Endodermal cell (in vitro differentiated cells): ENCODE results near the gene TNPO3. TPM values are rescaled to one million over a fixed set of nuclear protein-coding genes. Genes with fewer than 3 reads are reported as not detected.
A peak's percentile ranks its signal among the peaks of the same experiment; 100 is the strongest.

Experiments
- DNase-seq: peaks from one replicate; pipeline ENCODE4 v3.0.0-alpha.2; 2017
- H3K27ac ChIP-seq: 2 replicates; pipeline ENCODE4 v1.5.1; 2013; ENCODE audit warnings: mild to moderate bottlenecking, low read depth, low read length, moderate library complexity
- H3K27me3 ChIP-seq: 2 replicates; pipeline ENCODE4 v1.6.1; 2013; ENCODE audit warnings: mild to moderate bottlenecking, low read length, moderate library complexity; ENCODE audit not compliant: insufficient read depth, control insufficient read depth, poor library complexity, severe bottlenecking
- H3K36me3 ChIP-seq: 2 replicates; pipeline ENCODE4 v1.7.0; 2013; ENCODE audit warnings: mild to moderate bottlenecking, low read length, moderate library complexity; ENCODE audit not compliant: control insufficient read depth, insufficient read depth
- H3K4me1 ChIP-seq: one replicate; pipeline ENCODE4 v1.7.0; 2013; ENCODE audit warnings: low read length; ENCODE audit not compliant: control insufficient read depth, insufficient read depth
- H3K4me3 ChIP-seq: 2 replicates; pipeline ENCODE4 v1.5.1; 2013; ENCODE audit warnings: mild to moderate bottlenecking, low read length, moderate library complexity
- H3K9ac ChIP-seq: 2 replicates; pipeline ENCODE4 v1.6.1; 2013; ENCODE audit warnings: mild to moderate bottlenecking, low read length, moderate library complexity; ENCODE audit not compliant: poor library complexity, severe bottlenecking; ENCODE audit errors: extremely low read depth
- H3K9me3 ChIP-seq: 2 replicates; pipeline ENCODE4 v1.6.1; 2013; ENCODE audit warnings: mild to moderate bottlenecking, low read length, moderate library complexity; ENCODE audit not compliant: control insufficient read depth
- H3K27ac Mint-ChIP-seq: 2 replicates; pipeline ENCODE4 v1.8.0; 2020; ENCODE audit warnings: mixed read lengths
- H3K27me3 Mint-ChIP-seq: 2 replicates; pipeline ENCODE4 v1.8.0; 2021; ENCODE audit warnings: mild to moderate bottlenecking, mixed read lengths; ENCODE audit not compliant: insufficient read depth
- H3K36me3 Mint-ChIP-seq: 2 replicates; pipeline ENCODE4 v1.8.0; 2020; ENCODE audit warnings: low read depth, mixed read lengths
- H3K4me1 Mint-ChIP-seq: 2 replicates; pipeline ENCODE4 v1.8.0; 2020; ENCODE audit warnings: mixed read lengths
- H3K4me3 Mint-ChIP-seq: 2 replicates; pipeline ENCODE4 v1.8.0; 2020; ENCODE audit warnings: mild to moderate bottlenecking, moderate library complexity, mixed read lengths
- H3K9me3 Mint-ChIP-seq: 2 replicates; pipeline ENCODE4 v1.8.0; 2020; ENCODE audit warnings: mild to moderate bottlenecking, mixed read lengths
- WGBS, 2 experiments: methylation state at CpG; one replicate each; pipeline versions ENCODE4 v1.1.5 to v1.1.7; 2013; ENCODE audit warnings: missing lambda C conversion rate in 2 of 2, mixed read lengths in 1 of 2; ENCODE audit not compliant: insufficient coverage in 1 of 2, insufficient read length in 1 of 2; 5-methylcytosine and 5-hydroxymethylcytosine counted together
- total RNA-seq, 2 donors: library from RNA; stranded (reverse); fragmentation: NEBNext Ultra II Directional in 1 of 2; extraction: Animal tissue kit (Norgen Biotek cat#: 25700) in 1 of 2; gene quantifications; 2 replicates in 1 of 2; 3 replicates in 1 of 2; pipeline ENCODE4 v1.2.1, GENCODE V29; 2021
- TF ChIP-seq, protein P1 (sequence below): fragments of 200-600 bp; sonication (generic); conservative IDR thresholded peaks from 2 replicates; pipeline ENCODE4 v1.5.0; 2021; ENCODE audit warnings: antibody characterized with exemption, mild to moderate bottlenecking

Gene TNPO3
- total RNA-seq, 2 donors from 2014 or later, result 68.0 to 73.1 TPM

DNA sequence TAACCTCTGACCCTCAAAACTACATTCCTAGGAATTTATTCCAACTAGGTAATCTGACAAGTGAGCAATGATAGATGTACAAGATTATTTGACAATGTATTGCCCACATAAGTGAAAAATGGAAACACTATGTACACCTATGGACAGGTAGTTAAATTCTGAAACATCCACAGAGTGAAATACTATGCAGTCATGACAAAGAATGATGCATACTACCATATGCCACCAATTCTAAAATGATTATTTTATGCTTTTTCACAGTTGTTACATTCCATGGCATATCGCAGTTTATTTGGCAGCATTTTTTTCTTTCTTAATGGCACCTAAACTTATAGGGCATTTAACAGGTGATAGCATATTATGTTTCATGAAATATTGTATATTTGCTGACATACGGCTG lies 20.1 kb upstream of the TNPO3 start:
- Histone ChIP-seq H3K4me1 (no peaks in the 10 kb centered on the region), H3K4me3 (no peak overlapping the region), H3K36me3 (no peaks in the 10 kb centered on the region), H3K27ac (no peak overlapping the region), H3K9ac (no peak overlapping the region), H3K27me3 (no peaks in the 10 kb centered on the region), H3K9me3 (no peaks in the 10 kb centered on the region)
- no peaks in the 10 kb centered on the region for H3K36me3 Mint-ChIP-seq
- H3K4me1 Mint-ChIP-seq, result no peaks in the 10 kb centered on the region
- no peak overlapping the region for H3K27ac Mint-ChIP-seq
- H3K4me3 Mint-ChIP-seq, result no peak overlapping the region
- no peaks in the 10 kb centered on the region for H3K27me3 Mint-ChIP-seq
- no peaks in the 10 kb centered on the region for H3K9me3 Mint-ChIP-seq
- TF ChIP-seq, protein P1, sequence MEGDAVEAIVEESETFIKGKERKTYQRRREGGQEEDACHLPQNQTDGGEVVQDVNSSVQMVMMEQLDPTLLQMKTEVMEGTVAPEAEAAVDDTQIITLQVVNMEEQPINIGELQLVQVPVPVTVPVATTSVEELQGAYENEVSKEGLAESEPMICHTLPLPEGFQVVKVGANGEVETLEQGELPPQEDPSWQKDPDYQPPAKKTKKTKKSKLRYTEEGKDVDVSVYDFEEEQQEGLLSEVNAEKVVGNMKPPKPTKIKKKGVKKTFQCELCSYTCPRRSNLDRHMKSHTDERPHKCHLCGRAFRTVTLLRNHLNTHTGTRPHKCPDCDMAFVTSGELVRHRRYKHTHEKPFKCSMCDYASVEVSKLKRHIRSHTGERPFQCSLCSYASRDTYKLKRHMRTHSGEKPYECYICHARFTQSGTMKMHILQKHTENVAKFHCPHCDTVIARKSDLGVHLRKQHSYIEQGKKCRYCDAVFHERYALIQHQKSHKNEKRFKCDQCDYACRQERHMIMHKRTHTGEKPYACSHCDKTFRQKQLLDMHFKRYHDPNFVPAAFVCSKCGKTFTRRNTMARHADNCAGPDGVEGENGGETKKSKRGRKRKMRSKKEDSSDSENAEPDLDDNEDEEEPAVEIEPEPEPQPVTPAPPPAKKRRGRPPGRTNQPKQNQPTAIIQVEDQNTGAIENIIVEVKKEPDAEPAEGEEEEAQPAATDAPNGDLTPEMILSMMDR, result no peak
- DNase-seq, result no peak
- WGBS, 2 experiments, result 91 to 100% methylated on average over 1 to 2 of the region's 2 CpGs

DNA sequence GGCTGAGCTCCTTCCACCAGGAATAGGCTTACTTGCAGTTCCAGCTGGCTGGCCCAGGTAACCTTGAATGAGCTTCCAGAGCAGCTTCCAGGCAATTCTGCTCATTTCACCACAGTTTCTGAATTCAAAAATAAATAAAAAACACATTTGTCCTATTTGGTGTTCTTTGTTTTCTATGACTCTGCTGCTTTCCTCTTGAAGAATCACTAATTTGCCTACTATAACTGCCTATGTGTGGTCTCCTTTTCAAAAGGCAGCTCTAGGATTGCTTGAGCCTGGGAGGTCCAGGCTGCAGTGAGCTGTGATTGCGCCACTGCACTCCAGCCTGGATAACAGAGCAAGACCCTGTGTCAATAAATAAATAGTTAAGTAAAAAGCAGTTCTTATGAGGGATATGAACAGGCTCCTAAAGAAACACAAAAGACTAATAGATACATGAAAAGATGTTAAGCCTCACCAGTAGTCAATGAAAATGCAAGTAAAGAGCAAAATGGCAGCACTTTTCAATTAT lies 19.5 kb upstream of the TNPO3 start:
- DNase-seq, result peak; percentile 3
- TF ChIP-seq, protein P1, result no peak
- Mint-ChIP-seq H3K36me3 (no peaks in the 10 kb centered on the region), H3K4me3 (no peak overlapping the region), H3K4me1 (no peaks in the 10 kb centered on the region), H3K27me3 (peaks cover 2% of the 10 kb centered on the region), H3K27ac (no peak overlapping the region), H3K9me3 (no peaks in the 10 kb centered on the region)
- H3K4me3 ChIP-seq, result no peak overlapping the region
- H3K36me3 ChIP-seq, result no peaks in the 10 kb centered on the region
- 93% methylated on average over 1 of the region's 1 CpG; no CpG with 5 or more reads in 1 of the 2 experiments for WGBS, 2 experiments
- no peaks in the 10 kb centered on the region for H3K4me1 ChIP-seq
- no peak overlapping the region for H3K27ac ChIP-seq
- no peak overlapping the region for H3K9ac ChIP-seq
- H3K27me3 ChIP-seq, result no peaks in the 10 kb centered on the region
- H3K9me3 ChIP-seq, result no peaks in the 10 kb centered on the region

DNA sequence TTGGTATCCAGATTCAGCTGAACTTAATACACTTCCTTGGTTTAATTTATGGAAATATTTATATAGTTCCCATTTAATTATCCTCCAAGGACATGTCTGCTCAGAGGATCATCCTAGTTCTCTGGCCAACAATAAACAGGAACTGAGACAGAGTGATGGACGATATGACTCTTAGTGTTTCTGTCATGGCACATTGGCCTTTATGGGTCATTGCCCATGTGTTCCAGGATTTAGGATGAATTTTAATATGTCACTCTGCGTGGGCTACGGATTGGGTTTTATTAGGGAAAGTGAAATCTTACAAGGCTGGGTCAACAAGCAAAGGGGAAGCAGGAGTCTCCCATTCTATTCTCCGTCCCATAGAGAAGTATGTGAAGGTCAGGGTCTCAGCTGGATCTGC lies 18.8 kb upstream of the TNPO3 start:
- H3K9me3 Mint-ChIP-seq, result no peaks in the 10 kb centered on the region
- no peak overlapping the region for H3K4me3 Mint-ChIP-seq
- WGBS, 2 experiments, result 87 to 94% methylated on average over 3 to 4 of the region's 4 CpGs
- DNase-seq, result no peak
- H3K9ac ChIP-seq, result no peak overlapping the region
- H3K27me3 Mint-ChIP-seq, result peaks cover 6% of the 10 kb centered on the region
- H3K27ac Mint-ChIP-seq, result no peak overlapping the region
- H3K4me1 Mint-ChIP-seq, result no peaks in the 10 kb centered on the region
- no peak overlapping the region for H3K4me3 ChIP-seq
- H3K27me3 ChIP-seq, result no peaks in the 10 kb centered on the region
- no peaks in the 10 kb centered on the region for H3K36me3 Mint-ChIP-seq
- H3K9me3 ChIP-seq, result no peaks in the 10 kb centered on the region
- no peaks in the 10 kb centered on the region for H3K36me3 ChIP-seq
- no peak overlapping the region for H3K27ac ChIP-seq
- no peaks in the 10 kb centered on the region for H3K4me1 ChIP-seq
- TF ChIP-seq, protein P1, result no peak
